Hematopoietic multipotent progenitor cell treated with erythropoietin and hydrocortisone succinate and interleukin-3 and kit ligand, for 15 days (in vitro differentiated cells): Measurements from ENCODE around the gene PDZRN4.

Experiments
- DNase-seq: peaks from one replicate; pipeline ENCODE4 v3.0.0-alpha.2; 2015; ENCODE audit warnings: low spot score

Gene PDZRN4

GRCh38 chr12:41459906-41460214, 271.7 kb downstream of the PDZRN4 start:
- DNase-seq: no peak

DNA sequence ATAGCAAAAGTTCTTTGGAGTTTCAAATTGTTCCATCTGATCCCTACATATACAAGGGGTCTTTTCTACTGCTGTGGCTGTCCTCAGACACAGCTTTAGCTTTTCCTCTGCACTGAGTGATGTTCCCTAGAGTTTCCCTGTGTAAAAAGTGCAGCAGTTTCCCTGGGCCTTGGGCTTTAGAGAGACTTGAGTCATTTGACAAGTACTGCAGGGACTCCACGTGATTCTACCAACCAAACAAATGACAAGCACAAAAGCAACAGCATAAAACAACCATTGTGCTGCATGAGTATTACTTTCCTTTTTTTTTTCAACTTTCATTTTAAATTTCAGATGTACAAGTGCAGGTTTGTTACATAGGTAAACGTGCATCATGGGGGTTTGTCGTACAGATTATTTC, 272.8 kb downstream of the PDZRN4 start:
- no peak for DNase-seq

DNA sequence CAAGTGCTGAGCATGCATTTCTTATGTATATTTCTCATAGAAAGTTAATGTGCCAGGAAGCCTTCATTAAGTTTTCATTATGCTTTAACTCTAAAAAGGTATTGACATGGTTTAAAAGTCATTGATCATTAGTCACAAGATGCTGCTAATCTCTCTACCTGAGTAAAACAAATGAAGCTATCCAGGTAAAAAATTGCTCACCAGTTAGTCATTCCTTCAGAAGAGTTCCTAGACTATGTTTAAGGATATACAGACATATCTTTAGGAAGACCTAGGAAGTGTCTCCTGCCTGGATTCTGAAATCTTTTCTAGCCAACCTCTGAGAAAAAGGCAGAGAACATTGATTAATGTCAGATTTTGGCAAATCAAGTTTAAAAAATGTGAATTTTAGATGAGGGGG, 274.2 kb downstream of the PDZRN4 start:
- DNase-seq: no peak

DNA sequence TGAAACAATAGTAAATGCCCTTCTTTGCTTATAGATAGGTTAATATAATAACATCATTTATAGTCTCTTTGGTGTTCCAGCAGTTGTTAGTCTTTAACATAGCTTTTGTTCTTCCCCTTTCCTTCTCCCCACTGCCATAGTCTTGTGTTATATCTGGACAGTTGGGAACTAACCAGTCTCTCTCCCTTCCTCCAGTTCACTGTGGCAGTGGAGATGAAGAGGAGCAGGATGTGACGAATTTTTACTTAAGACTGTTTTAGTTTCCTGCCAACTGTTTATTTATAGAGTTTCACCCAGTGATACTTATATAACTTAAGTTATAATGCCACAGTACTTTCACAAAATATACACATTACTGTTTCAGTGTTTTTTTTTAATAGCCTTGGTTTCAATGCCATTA, 277.4 kb downstream of the PDZRN4 start:
- no peak for DNase-seq

DNA sequence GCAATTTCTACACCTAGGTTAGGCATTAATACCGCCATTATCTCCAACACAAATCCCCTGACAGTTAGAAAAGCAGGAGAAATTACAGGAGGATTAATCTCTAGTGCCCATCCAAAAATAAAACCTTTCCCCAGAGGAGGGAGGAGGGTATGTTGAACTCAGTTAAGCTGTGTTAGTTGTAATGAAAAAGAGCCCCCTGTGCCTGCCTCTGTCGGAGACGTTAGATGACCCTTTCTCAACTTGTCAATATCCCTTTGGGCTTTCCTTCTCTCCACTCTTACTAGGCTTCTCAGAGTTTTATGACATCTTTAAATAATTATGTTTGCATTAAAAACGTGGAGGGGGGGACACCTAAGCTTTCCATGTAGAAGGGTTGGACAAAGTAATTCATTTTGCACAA, 278.2 kb downstream of the PDZRN4 start:
- DNase-seq: no peak

GRCh38 chr12:41466802-41467201, 278.7 kb downstream of the PDZRN4 start:
- DNase-seq: no peak

DNA sequence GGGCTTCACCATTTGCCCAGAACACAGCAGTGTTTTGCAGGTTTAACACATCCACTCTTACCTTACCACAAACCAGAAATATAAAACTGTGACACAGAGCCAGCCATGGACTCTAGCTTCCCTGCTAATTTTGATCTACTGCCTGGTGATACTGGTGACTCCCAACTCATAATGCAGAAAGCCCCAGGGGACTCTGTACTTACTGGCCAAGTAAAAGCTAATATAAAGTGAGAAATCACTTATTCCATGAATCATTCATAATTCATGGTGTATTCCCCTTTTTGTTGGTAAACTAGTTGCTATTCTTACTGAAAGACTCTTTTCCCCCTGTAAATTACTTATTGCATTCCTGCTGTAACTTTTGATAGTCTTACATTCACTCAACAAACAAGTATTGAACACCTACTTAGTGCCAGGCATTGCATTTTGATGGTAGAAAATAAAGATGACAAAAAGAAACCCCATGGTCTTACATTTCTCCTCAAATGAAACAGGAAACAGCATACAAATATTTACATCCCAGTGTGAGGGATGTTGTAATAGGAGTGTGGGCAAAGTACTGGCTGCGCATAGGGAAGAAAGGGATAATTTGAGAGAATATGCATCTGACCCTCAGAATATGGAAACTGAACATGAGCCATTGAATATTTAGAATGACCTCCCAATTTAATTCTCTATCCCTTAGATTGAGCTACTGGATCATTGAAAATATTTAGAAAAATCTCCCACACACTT, 279.6 kb downstream of the PDZRN4 start:
- no peak for DNase-seq

- no peak for DNase-seq
Measured at GRCh38 chr12:41468341-41468740, 280.2 kb downstream of the PDZRN4 start.

DNA sequence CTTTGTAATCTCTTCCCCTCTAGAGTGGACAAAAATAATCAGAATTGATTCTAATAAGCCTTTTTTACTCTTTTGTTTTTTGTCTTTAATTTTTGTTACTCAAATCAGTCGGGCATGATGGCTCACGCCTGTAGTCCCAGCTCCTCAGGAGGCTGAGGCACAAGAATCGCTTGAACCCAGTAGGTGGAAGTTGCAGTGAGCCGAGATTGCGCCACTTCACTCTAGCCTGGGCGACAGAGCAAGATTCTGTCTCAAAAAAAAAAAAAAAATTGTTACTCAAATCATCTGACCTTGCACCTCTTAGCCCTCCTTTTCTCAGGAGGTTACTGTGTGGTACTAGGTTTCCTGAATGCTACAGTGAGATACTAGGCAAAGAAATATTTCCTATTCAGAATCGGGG, 280.6 kb downstream of the PDZRN4 start:
- DNase-seq: no peak

GRCh38 chr12:41473441-41473840, 285.3 kb downstream of the PDZRN4 start:
- DNase-seq: no peak

- no peak for DNase-seq
Measured at GRCh38 chr12:41474001-41474400, 285.9 kb downstream of the PDZRN4 start.

GRCh38 chr12:41476499-41477439, 288.6 kb downstream of the PDZRN4 start:
- DNase-seq: no peak

DNA sequence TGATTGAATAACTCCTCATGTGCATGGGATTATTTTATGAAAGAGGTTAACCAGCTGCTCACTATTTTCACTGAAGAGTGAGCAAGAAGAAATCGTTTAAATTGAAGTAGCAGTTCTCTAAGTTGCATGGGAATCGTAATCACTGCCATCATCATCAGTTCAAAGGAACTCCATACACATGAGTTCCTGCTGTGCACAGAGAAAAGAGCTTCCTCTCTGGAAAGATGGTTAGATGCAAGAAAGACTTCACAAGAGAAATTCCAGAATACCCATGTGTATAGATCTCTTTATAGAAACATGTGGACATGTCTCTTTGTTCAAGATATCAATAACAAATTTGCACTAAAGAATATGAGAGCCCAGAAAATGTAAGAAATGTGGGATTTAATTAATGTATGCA, 291.3 kb downstream of the PDZRN4 start:
- no peak for DNase-seq

- no peak for DNase-seq
Measured at GRCh38 chr12:41485203-41485602, 297.1 kb downstream of the PDZRN4 start.

DNA sequence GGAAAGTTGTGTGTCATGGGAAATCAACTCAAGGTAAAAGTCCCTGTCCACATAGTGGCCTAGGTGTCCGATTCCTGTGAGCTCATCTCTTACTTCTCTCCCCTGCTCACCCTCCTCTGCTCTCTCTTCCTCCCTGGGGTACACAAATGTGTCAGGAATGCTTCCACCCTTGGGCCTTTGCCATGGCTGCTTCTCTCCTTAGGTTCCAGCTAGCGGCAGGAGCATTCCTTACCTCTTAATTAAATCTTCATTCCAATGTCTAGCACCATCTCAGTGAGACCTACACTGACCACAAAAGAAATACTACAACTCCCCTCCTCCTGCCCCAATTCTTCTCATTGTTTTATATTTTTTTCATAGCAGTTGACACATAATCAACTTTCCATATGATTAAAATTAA, 298.6 kb downstream of the PDZRN4 start:
- DNase-seq: no peak

DNA sequence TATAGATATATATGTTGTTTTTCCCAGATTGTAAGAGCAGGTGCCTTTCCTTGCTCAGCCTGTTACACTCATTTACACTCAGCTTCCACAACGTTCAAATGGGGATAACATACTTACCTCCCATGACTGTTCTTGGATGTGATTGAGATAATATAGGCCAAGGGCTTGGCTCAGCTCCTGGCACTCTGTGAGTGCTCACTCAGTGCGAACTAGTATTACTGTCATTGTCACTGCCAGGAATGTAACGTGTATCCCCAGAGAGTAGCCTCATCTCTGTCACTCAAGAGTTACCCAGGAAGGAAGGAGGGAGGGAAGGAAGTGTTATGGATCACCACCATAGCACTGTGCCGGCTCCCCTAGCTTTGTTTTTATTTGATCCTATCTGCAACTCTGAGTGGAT, 307.9 kb downstream of the PDZRN4 start:
- no peak for DNase-seq

- DNase-seq: no peak
Measured at GRCh38 chr12:41497409-41497808, 309.3 kb downstream of the PDZRN4 start.

- DNase-seq: no peak
Measured at GRCh38 chr12:41504976-41505375, 316.9 kb downstream of the PDZRN4 start.

GRCh38 chr12:41507286-41507685, 319.2 kb downstream of the PDZRN4 start:
- DNase-seq: no peak

DNA sequence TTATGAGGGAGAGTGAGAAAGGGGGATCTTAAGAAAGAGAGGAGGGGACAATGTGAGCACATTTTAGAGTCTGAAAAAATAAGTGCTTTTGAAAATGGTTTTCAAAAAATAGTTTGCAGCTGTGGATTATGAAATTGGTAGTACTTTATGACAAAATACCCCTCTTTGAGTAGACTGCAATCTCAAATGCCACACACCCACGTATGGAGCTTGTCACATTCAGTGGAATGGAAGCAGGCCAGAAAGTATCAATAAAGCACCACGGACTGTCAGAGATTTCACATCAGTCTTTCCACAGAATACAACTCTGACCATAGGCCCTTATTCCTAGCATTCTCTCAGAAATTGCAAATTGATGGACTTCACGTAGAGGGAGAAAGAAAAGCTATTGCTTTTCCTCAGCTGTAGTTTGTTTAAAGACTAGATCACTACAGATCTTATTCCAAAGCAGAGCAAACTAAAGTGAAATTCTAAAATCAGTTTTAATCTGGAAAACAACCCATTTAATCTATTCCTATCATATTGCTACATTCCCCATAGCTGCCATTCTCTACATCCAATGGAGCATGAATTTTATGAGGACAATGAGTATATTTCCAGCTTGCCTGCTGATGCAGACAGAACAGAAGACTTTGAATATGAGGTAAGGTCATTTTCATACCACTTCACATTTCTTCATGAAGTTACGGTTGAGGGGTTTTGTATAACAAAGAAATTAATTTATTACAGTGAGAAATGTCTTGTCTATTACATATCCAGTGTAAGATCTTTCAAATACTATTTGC, 321.3 kb downstream of the PDZRN4 start:
- DNase-seq: no peak

- no peak for DNase-seq
Measured at GRCh38 chr12:41510470-41510869, 322.4 kb downstream of the PDZRN4 start.

- DNase-seq: no peak
Measured at GRCh38 chr12:41511247-41511646, 323.1 kb downstream of the PDZRN4 start.

DNA sequence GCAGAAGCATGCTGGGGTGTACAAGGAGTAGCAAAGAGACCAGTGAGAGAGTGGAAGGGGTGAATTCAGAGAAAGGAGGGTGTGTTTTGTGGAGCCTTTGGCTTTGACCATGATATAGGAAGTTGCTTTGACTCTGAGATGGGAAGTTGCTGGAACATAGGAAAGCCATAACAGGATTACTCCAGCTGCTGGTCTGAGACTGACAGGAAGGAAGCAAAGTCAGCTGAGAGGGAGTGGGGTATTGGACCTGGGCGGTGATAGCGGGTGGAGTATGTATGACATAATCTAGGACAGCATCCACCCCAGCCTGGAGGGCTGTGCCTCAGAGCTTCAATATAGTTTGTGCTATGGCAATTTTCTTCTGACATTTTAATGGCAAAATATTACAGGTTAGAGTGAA, 324.4 kb downstream of the PDZRN4 start:
- peak; percentile 55 for DNase-seq
